ENCODE data around the gene IKZF3.
A peak's percentile ranks its signal among the peaks of the same experiment; 100 is the strongest.
"Not testable (repeated sequence)": the region's sequence is repeated elsewhere in the genome, so short reads cannot be mapped to it uniquely, and the experiment has no call there.

IKZF3 gene

GRCh38 chr17:39791111-39791992, 72.8 kb downstream of the IKZF3 start:
- DNase-seq: no peak
- in situ Hi-C loops (cut with MboI; ENCODE audit: low pct_unique_long_range_greater_than_20kb, low sequenced_read_pairs): no loop called here

GRCh38 chr17:39787743-39788484, 76.2 kb downstream of the IKZF3 start:
- in situ Hi-C loops (cut with MboI; ENCODE audit: low pct_unique_long_range_greater_than_20kb, low sequenced_read_pairs): no loop called here
- no peak for DNase-seq

DNA sequence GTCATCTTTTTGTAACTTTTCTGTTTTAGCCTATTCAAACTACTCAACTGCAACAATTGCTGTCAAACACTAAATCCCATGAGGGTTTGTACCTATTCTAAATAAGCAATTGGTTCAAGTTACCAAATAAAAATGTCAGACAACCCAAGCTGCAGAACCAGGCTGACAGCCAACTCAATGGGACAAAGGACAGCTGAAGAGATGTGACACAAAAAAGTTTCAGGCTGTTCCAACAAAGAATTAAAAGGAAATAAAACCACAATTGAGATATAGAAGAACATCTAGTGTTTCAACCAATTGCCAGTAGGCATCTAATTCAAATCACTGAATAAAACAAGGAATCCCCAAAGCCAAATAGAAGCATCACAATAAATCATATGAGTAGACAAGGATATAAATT, 77.1 kb downstream of the IKZF3 start:
- no peak for DNase-seq
- in situ Hi-C loops (cut with MboI; ENCODE audit: low pct_unique_long_range_greater_than_20kb, low sequenced_read_pairs): no loop called here

- no peak for DNase-seq
- in situ Hi-C loops (cut with MboI; ENCODE audit: low pct_unique_long_range_greater_than_20kb, low sequenced_read_pairs): no loop called here
These were observed 81.1 kb downstream of the IKZF3 start for GRCh38 chr17:39782980-39783379.

DNA sequence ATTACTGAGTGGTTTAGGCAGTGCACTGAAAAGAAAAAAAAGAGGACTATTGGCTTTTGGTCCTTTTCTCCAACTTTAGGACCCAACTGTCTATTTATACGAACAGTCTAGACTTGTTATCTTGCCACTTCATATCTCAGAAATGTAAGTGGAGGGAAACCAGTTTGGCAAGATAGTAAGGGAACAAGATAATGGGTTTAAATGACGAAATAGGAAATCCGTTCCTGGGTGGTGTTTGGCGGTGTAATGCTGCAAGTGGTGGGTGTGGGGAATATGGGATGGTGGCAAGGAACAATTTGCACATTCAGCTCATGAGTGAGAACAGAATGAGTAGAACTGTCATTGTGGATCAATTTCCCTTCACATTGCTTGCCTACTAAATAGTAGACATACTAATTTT, 81.6 kb downstream of the IKZF3 start:
- in situ Hi-C loops (cut with MboI; ENCODE audit: low pct_unique_long_range_greater_than_20kb, low sequenced_read_pairs): no loop called here
- DNase-seq: peak; percentile 36

GRCh38 chr17:39781861-39782213, 82.3 kb downstream of the IKZF3 start:
- in situ Hi-C loops (cut with MboI; ENCODE audit: low pct_unique_long_range_greater_than_20kb, low sequenced_read_pairs): no loop called here
- no peak for DNase-seq

- DNase-seq: no peak
- in situ Hi-C loops (cut with MboI; ENCODE audit: low pct_unique_long_range_greater_than_20kb, low sequenced_read_pairs): no loop called here
These were observed 82.9 kb downstream of the IKZF3 start for GRCh38 chr17:39781031-39781860.

DNA sequence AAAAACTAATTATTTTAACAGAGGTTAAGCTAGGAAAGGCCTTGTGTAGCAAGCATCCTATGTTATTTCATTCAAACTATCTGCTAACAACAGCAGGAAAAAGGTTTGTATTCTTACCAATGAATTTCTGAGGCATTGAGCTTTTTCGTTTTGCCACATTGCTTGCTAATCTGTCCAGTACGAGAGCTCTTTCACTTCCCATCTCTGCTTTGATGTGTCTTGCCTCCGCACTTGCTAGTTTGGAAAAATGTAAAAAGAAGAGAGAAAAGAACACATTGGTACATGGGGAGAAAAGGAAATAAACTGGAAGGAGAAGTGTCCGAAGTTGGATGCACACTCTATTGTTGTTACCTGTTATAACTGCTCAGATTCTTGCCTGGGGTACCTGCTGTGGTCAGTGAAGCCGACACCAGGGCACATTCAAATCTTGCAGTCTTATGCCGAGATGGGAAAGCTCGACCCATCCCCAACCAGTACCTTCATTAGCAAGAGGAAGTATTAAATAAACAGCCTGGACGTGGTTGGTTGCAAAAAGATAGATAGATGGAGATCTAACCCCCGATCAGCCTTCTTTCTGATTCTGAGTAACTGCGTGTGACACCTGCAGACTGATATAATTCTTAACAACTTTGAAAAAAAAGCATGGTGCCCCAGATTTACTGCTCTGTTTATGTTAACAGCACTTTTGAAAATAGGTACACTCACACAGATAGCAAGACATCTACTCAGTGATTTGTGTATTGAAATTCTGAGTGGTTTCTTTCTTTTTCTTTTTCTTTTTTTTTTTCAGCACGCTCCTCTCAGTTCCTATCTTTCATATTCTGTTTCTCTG, 86.4 kb downstream of the IKZF3 start:
- no peak for DNase-seq
- in situ Hi-C loops (cut with MboI; ENCODE audit: low pct_unique_long_range_greater_than_20kb, low sequenced_read_pairs): no loop called here

DNA sequence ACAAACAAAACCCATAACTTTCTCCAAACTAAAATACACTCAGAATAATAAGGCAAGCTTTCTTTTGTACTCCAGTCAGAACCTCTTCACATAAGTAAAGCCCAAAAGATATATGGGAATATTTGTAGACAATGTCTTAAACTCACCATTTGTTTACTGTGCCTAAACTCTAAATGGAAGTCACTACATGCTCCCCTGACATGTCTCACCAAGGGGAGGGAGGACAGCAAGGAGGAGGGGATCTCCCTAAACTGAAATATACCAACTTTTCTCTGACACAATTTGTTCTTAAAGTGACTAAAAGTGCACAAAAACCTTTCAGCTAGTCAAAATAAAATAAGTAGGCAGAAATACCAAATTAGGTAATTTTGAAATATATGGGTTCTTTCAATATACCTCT, 87.9 kb downstream of the IKZF3 start:
- DNase-seq: no peak
- in situ Hi-C loops (cut with MboI; ENCODE audit: low pct_unique_long_range_greater_than_20kb, low sequenced_read_pairs): no loop called here

DNA sequence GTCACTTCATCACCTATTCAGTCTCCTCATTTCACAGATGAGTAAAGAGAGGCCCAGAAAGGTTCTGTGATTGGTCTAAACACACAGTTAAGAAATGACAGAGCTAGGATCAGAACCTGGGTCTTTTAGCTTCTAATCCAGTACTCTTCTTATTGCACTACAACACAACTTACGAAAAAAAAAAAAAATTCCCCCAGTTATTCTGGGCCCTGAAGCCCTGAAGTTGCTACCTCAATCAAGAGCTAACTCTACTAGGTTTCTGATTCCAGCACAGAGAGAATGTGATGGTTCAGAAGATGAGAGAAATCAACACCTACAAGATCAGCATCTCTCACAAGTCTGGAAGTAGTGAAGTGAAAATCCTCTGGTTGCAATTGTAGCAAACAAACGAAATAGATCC, 89.1 kb downstream of the IKZF3 start:
- no peak for DNase-seq
- in situ Hi-C loops (cut with MboI; ENCODE audit: low pct_unique_long_range_greater_than_20kb, low sequenced_read_pairs): no loop called here

DNA sequence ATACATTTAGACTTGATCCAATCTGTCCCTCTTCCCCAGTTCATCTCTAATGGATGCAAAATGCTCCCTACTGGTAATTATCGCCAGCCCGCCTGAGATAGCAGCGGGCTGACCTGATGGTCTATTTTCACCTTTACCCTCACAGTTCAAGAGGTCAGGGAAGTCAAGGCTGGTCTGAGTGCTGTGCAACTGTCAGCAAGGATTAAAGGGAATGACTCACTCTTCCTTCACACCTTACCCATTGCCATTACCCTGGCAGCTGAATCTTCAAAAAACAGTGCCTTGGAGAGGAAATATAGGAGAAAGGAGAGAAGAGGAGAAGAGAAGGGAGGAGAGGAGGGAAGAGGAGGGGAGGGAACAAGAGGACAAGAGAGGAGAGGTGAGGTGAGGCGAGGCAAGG, 90.1 kb downstream of the IKZF3 start:
- DNase-seq: no peak
- in situ Hi-C loops (cut with MboI; ENCODE audit: low pct_unique_long_range_greater_than_20kb, low sequenced_read_pairs): no loop called here

DNA sequence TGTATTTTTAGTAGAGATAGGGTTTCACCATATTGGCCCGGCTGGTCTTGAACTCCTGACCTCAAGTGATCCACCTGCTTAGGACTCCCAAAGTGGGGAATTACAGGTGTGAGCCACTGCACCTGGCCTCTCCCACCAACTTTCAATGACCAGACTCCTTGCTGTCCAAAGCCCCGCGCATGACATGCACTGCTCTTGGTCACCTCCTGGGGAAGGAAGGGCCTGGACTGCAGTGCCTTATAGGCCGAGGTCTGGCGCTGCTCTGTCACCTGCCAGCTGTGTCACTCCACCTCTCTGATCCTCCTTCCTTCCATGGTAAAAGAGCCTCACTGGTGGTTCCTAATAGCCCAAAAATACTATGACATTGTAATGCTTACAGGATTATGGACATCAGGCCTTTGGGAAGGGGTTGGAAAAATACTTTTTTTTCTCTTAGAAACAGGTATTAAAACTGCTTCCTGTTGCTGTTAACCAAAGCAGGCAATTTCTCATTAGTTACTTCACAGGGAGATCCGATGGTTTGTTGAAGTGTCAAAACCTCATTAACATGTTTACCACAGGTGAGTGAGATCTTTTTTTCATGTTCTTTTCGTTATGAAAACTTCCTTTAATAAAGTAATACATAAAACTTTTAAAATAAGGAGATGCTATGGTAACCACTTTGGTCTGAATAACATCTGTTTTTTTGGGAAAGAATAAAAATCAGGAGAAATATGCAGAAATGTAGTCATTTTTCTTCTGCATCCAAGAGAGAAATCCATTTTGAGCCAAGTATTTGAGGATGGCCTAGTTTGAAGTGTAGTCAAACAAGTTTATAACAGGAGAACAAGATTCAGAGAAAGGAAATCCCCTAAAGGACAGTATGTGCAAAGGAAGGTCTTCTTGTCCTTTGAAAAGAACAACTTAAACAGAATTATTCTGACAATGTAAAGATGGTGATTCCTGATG, 90.9 kb downstream of the IKZF3 start:
- no peak for DNase-seq
- in situ Hi-C loops (cut with MboI; ENCODE audit: low pct_unique_long_range_greater_than_20kb, low sequenced_read_pairs): no loop called here

DNA sequence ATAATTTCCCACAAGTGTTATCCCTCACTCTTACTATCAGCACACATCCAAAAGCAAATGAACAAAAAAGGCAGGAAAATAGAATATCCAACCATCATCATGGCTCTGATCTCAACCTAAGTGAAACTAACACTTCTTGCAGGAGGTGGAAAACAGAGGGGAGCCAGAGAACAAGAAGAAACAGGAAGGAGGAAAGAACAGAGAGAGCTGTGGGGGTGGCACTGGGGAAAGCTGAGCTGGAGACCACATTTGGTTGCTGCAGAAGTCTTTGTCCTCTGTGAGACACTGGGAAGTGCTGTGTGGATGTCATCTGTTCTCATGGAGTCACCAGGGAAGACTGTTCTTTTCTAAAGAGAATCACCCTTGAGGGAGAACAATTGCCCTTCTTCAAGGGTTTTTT, 91.7 kb downstream of the IKZF3 start:
- no peak for DNase-seq
- in situ Hi-C loops (cut with MboI; ENCODE audit: low pct_unique_long_range_greater_than_20kb, low sequenced_read_pairs): no loop called here

DNA sequence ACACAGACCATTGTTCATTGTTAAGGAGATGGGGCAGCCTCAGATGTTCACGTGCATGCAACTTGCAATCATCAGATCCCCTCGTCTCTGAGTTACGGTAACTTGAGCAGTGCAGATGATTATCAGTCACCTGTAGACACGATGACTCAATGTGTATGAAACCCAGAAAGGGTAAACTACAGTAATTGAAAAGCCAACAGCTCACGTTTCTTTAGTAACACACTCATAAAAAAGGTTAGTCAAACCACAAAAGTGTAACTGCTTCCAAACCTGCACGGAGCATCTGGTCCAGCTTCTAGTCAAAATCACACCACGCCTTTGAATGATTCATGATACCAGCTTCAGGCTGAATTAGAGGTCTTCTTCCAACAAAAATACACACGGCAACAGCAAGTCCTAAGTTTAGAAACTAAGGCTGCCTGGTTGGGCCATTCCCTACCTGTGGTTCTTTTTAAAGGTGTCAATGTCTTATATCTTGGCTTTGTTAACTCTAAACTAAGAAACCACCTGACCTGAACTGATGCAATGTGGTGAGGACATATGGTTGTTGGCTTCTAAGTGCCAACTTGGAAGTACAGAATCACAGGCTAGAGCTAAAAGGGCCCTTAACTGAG, 94.0 kb downstream of the IKZF3 start:
- no peak for DNase-seq
- in situ Hi-C loops (cut with MboI; ENCODE audit: low pct_unique_long_range_greater_than_20kb, low sequenced_read_pairs): no loop called here

DNA sequence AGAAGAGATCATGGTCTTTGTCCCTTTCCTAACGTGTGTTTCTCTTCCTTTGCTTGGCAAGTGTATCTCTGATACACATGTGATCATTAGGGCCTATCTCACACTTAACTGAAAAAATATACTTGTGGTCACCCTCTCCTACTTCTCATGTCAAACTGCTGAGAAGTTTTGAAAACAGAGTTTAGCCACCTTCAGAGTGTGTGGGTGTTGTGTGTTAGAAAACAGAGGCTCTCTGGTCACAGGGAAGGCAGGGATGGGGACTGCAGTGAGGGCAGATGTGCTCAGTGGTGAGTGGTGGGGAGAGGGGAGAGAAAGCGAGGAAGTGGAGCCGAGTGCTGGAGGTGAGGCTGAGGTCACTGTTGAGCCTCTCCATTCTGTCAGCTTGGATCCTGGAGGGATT, 97.0 kb downstream of the IKZF3 start:
- in situ Hi-C loops (cut with MboI; ENCODE audit: low pct_unique_long_range_greater_than_20kb, low sequenced_read_pairs): no loop called here
- no peak for DNase-seq

- no peak for DNase-seq
- in situ Hi-C loops (cut with MboI; ENCODE audit: low pct_unique_long_range_greater_than_20kb, low sequenced_read_pairs): no loop called here
These were observed 98.3 kb downstream of the IKZF3 start for GRCh38 chr17:39765766-39766165.

GRCh38 chr17:39765175-39765574, 98.9 kb downstream of the IKZF3 start:
- DNase-seq: no peak
- in situ Hi-C loops (cut with MboI; ENCODE audit: low pct_unique_long_range_greater_than_20kb, low sequenced_read_pairs): no loop called here

DNA sequence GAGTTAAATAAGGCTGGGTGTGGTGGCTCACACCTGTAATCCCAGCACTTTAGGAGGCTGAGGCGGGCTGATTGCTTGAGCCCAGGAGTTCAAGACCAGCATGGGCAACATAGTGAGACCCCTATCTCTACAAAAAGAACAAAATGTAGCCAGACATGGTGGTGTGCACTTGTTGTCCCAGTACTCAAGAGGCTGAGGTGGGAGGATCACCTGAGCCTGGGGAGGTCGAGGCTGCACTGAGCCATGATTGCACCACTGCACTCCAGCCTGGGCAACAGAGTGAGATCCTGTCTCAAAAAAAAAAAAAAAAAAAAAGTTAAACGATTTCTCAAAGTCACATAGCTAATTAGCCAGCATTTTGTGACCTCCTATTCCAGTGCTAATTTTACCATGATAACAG, 99.9 kb downstream of the IKZF3 start:
- DNase-seq; in situ Hi-C loops (cut with MboI; ENCODE audit: low pct_unique_long_range_greater_than_20kb, low sequenced_read_pairs): not testable (repeated sequence)
